Epithelial cell of proximal tubule (primary cell): ENCODE measurements around the gene CEP63. TPM values are rescaled to one million over a fixed set of nuclear protein-coding genes. Genes with fewer than 3 reads are reported as not detected.

ENCODE experiments used
- DNase-seq: peaks from one replicate; pipeline ENCODE4 v3.0.0-alpha.2; 2011; ENCODE audit warnings: low read depth
- H3K4me3 ChIP-seq: 2 replicates; pipeline ENCODE4 v1.5.1; 2011; ENCODE audit warnings: low read depth, mild to moderate bottlenecking, low read length
- CTCF ChIP-seq: conservative IDR thresholded peaks from 2 replicates; pipeline ENCODE4 v1.5.1; 2012; ENCODE audit warnings: low read depth, mild to moderate bottlenecking, low read length
- total RNA-seq: library from RNA; depleted of rRNA; stranded (reverse); fragments of >200 nt; gene quantifications from 2 replicates; pipeline ENCODE4 v1.2.3, GENCODE V29; 2015

The CEP63 gene
- total RNA-seq, 1 donor from 2014 or later = 21.4 TPM

GRCh38 chr3:134504132-134504531 lies 18.3 kb downstream of the CEP63 start:
- TF ChIP-seq CTCF = no peak

GRCh38 chr3:134505485-134505884 lies 19.6 kb downstream of the CEP63 start:
- DNase-seq = no peak
- no peak for TF ChIP-seq CTCF
- H3K4me3 ChIP-seq = no peak overlapping the region

More at GRCh38 chr3:134504132-134504531, 18.3 kb downstream of the CEP63 start:
- DNase-seq = no peak
- H3K4me3 ChIP-seq = no peak overlapping the region

GRCh38 chr3:134511500-134511899 lies 25.6 kb downstream of the CEP63 start:
- no peak for DNase-seq
- H3K4me3 ChIP-seq = no peak overlapping the region
- TF ChIP-seq CTCF = no peak

GRCh38 chr3:134516905-134517304 lies 31.0 kb downstream of the CEP63 start:
- no peak for DNase-seq
- no peak for TF ChIP-seq CTCF
- no peak overlapping the region for H3K4me3 ChIP-seq

- H3K4me3 ChIP-seq = no peak overlapping the region
- DNase-seq = peak; percentile 4
- no peak for TF ChIP-seq CTCF
Measured at GRCh38 chr3:134517791-134518190, 31.9 kb downstream of the CEP63 start.

GRCh38 chr3:134522541-134522940 lies 36.7 kb downstream of the CEP63 start:
- no peak overlapping the region for H3K4me3 ChIP-seq
- no peak for TF ChIP-seq CTCF
- no peak for DNase-seq

GRCh38 chr3:134525293-134525692 lies 39.4 kb downstream of the CEP63 start:
- H3K4me3 ChIP-seq = no peak overlapping the region
- no peak for TF ChIP-seq CTCF

More at GRCh38 chr3:134525293-134525692, 39.4 kb downstream of the CEP63 start:
- no peak for DNase-seq
